Measurements from ENCODE around the gene ATM.
"Not testable (repeated sequence)": the region's sequence is repeated elsewhere in the genome, so short reads cannot be mapped to it uniquely, and the experiment has no call there.

The ATM gene

DNA sequence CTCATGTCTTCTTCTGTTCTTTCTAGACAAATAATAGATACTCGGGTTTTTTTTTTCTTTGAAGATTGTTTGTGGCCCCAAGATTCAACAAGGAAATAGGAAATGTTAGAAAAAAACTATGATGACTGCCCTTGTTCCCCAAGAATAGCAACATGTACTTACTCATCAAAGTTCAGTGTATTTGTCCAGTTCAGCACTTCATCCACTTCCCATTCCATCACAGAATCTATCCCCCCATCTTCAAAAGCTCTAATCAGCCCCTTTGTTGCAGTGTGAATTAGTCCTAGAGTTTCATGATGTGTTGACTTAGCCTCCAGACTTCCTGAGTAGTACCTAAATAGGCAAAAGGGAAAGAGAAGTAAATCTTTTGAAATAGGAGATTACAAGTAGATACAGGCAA lies 170.2 kb downstream of the ATM start:
- DNase-seq: no peak

DNA sequence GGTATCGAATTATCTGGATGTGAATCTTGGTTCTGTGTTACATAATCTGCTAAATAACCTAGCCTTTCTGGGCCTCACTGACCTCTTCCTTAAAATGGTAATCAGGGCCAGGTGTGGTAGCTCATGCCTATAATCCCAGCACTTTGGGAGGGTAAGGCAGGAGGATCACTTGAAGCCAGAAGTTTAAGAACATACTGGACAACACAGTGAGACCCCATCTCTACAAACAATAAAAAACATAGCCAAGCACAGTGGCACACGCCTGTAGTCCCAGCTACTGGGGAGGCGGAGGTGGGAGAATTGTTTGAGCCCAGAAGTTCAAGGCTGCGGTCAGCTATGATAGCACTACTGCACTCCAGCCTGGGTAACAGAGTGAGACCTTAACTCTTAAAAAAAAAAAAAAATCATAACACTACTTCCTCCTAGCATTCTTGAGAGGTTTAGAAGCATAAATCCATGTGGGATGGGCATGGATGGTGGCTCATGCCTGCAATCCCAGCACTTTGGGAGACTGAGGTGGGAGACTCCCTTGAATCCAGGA lies 171.9 kb downstream of the ATM start:
- DNase-seq: no peak

DNA sequence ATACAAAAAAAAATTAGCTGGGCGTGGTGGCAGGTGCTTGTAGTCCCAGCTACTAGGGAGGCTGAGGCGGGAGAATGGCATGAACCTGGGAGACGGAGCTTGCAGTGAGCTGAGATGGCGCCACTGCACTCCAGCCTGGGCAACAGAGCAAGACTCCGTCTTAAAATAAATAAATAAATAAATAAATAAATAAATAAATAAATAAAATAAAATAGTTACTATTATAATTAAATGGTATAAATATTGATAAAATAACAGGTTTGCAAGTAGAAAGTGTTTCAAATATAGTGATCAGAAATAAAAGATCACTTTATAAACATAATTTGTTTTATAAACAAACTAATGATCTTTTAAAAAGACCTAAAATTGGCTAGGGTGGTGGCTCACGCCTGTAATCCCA lies 173.8 kb downstream of the ATM start:
- not testable (repeated sequence) for DNase-seq

DNA sequence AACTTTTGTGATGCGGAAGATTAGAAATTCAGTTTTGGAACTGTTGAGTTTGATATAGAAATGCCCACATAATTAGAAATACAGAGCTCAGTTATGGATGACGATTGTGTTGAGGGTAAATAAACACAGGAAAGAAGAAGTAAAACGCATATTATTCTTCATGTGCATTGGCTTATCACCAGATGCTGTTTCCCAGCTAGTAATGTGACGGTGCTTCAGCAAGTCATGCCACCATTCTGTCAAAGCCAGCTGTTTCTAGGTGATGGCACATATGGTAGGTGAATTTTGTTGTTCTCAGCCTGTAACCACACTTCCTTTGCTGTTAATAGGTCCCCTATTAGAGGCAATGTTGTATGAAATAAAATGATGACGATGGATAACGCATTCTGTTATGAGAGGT lies 175.6 kb downstream of the ATM start:
- no peak for DNase-seq

DNA sequence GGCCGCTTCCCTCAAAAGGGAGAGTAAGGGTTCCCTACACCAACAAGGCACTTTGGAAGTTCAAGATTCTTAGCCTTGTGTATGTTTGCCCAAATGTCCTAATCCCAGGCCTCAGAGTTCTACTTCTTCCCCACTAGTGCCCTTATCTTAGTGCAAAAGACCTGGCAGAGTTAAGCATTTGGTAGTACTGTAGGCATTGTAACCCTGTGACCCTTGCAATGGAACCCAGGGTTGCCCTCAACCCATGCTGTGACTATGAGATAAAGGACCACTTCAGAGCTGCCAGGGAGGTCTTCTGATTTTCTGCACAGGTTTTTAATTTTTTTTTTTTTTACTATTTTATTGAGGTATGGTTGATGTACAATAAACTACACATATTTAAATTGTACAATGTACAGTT lies 179.4 kb downstream of the ATM start:
- no peak for DNase-seq

DNA sequence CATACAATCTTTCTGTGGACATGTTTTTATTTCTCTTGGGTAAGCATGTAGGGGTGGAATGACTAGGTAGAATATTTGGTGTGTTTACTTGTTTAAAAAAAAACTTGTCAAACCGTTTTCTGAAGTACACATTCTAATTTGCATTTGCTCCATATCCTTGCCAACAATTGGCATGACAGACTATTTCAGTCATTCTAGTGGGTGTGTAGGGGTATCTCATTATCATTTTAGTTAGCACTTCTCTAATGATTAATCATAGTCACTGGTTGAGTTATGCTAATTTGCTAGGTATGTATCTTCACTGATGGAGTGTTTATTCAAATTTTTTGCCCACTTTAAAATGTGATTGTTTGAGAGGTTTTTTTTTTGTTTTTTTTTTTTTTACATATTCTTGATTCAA lies 180.2 kb downstream of the ATM start:
- no peak for DNase-seq

DNA sequence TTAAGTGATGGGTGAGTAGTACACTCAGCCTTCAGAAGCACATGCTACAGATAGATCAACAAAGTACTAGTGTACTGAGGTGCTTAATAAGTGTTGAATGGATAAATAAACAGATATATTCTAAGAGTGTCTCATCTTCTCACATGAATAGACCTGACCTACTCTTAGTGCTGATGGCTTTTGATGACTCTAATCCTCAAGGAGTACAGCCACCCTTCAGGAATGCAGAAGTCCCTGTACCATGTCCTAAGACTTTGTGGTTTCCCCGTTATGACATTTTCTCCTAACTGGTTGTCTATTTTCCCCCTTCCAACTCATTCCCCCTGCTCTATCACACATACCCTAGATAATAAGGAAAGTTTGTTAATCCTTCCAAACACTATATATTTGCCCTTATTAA lies 182.8 kb downstream of the ATM start:
- DNase-seq: no peak

DNA sequence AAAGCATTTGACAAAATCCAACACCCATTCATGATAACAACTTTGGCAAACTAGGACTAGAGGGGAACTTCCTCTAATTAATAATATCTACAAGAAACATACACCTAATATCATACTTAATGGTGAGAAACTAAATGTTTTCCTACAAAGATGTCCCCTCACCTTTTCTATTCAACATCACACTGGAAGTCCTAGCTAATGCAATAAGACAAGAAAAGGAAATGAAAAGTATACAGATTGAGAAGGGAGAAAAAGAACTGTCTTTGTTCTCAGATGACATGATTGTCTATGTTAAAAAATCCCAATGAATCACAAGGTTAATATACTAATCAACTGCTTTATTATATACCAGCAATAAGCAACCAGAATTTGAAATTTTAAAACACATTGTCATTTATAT lies 192.1 kb downstream of the ATM start:
- DNase-seq: no peak

DNA sequence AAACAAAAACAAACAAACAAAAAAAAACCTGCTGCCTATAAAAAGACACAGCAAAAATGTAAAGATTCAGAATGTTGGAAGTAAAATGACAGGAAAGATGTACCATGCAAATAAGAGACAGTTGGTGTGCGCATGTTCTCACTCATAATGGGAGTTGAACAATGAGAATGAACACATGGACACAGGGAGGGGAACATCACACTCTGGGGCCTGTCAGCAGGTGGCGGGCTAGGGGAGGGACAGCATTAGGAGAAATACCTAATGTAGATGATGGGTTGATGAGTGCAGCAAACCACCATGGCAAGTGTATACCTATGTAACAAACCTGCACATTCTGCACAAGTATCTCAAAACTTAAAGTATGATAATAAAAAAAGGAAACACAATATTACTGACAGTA lies 194.7 kb downstream of the ATM start:
- not testable (repeated sequence) for DNase-seq

Data from amniotic stem cell (primary cell).